Activated CD4-positive, alpha-beta memory T cell treated with anti-CD3 and anti-CD28 coated beads for 36 hours (primary cell): ENCODE data around the gene LGR6. TPM values are rescaled to one million over a fixed set of nuclear protein-coding genes. Genes with fewer than 3 reads are reported as not detected.
"Not testable (repeated sequence)": the region's sequence is repeated elsewhere in the genome, so short reads cannot be mapped to it uniquely, and the experiment has no call there.

ENCODE experiments used
- CTCF ChIA-PET: fragments of 350-600 bp; sonication (Branson Sonifier 250); formaldehyde crosslinking; loops from one replicate; lab custom pipeline; 2021; ENCODE audit warnings: antibody characterized with exemption, inconsistent platforms; lab: Charles Lee
- POLR2A ChIA-PET: fragments of 350-600 bp; sonication (Branson Sonifier 250); formaldehyde crosslinking; loops from one replicate; lab custom pipeline; 2021; ENCODE audit warnings: antibody characterized with exemption; lab: Charles Lee
- DNase-seq: peaks from one replicate; pipeline ENCODE4 v3.0.0-alpha.2; 2020
- H3K27ac Mint-ChIP-seq: one replicate; pipeline ENCODE4 v1.8.0; 2021; ENCODE audit warnings: mixed read lengths
- H3K27me3 Mint-ChIP-seq: one replicate; pipeline ENCODE4 v1.8.0; 2021; ENCODE audit warnings: mixed read lengths
- H3K36me3 Mint-ChIP-seq: one replicate; pipeline ENCODE4 v1.8.0; 2021; ENCODE audit warnings: mixed read lengths
- H3K4me1 Mint-ChIP-seq: one replicate; pipeline ENCODE4 v1.8.0; 2021; ENCODE audit warnings: low read depth, mixed read lengths
- H3K4me3 Mint-ChIP-seq: one replicate; pipeline ENCODE4 v1.8.0; 2021; ENCODE audit warnings: mild to moderate bottlenecking, mixed read lengths
- H3K9me3 Mint-ChIP-seq: one replicate; pipeline ENCODE4 v1.8.0; 2021; ENCODE audit warnings: mixed read lengths
- intact Hi-C: fragments of 100-400 bp; cut with micrococcal nuclease; formaldehyde crosslinking; loops from one replicate; pipeline ENCODE4 v1.15.1; 2023
- total RNA-seq, 2 experiments: library from RNA; stranded (reverse); gene quantifications; one replicate each; pipeline ENCODE4 v1.2.3, GENCODE V29; 2021

LGR6 gene
- total RNA-seq, 2 experiments from 2014 or later = 0.05 to 0.10 TPM

DNA sequence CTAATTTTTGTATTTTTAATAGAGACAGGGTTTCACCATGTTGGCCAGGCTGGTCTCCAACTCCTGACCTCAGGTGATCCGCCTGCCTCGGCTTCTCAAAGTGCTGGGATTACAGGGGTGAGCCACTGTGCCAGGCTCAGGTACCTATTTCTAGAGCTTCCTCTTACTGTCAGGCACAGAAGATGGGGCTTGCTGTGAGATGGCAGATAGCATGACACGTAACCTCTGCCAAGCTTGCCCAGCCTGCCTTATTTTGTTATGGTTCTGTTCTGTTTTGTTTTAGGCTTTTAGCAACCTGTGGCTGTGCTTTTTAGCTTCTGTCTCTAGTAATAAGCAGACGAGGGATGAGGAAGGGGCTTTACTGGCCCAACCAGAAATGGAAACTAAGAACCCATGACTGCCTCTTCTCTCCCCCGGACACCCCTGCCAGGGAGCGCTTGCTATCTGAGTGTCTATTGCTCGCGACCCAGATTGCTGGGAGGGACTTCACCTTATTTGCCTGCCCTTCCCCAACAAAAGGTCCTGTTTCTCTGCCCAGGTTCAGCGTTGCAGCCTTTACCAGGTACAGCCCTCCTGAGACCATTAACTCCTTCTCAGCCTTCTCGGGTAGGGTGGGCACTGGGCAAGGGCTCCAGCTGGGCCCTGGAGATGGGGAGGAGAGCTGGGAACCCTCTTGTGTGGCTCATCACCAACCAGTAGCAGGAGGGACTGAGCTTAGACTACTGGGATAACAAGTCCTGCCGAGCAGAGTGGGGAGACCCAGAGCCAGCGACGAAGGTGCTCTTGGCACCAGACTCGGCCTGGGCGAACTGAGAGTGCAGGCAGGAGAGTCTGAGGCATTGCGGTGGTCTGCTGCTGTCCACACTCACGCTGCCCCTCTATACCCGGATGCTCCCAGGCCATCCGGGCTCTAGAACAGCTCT lies 13.5 kb upstream of the LGR6 start:
- H3K4me3 Mint-ChIP-seq = no peak overlapping the region
- ChIA-PET POLR2A (interaction anchor here (0.6 to 1.6 kb wide), 2 partner anchors 25 to 41 kb away, joined by 3 read pairs; no protein-coding TSS in a partner anchor), CTCF (interaction anchor here (0.6 to 2.5 kb wide), 7 partner anchors 9 to 63 kb away, joined by 3 to 13 read pairs (median 4); partner anchors contain the start of genes LGR6 and PTPN7)
- no peak for DNase-seq
- no peaks in the 10 kb centered on the region for H3K9me3 Mint-ChIP-seq
- intact Hi-C loops = loop anchor here (10.0 kb wide), 1 partner anchor 535 kb away; the partner anchor contains the start of gene SYT2
- H3K27me3 Mint-ChIP-seq = no peaks in the 10 kb centered on the region
- no peak overlapping the region for H3K27ac Mint-ChIP-seq
- H3K36me3 Mint-ChIP-seq = no peaks in the 10 kb centered on the region
- peaks cover 8% of the 10 kb centered on the region for H3K4me1 Mint-ChIP-seq

DNA sequence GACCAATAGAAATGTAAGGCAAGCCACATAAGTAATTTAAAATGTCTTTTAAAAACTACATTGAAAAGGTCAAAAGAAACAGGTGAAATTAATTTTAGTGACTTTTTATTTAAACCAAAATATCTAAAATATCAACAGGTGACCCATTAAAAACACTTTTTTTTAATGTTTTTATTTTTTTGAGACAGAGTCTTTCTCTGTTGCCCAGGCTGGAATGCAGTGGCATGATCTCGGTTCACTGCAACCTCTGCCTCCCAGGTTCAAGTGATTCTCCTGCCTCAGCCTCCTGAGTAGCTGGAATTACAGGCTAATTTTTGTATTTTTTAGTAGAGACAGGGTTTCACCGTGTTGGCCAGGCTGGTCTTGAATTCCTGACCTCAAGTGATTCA lies 12.9 kb upstream of the LGR6 start:
- H3K9me3 Mint-ChIP-seq, H3K4me1 Mint-ChIP-seq, H3K36me3 Mint-ChIP-seq, H3K4me3 Mint-ChIP-seq, DNase-seq, H3K27me3 Mint-ChIP-seq, H3K27ac Mint-ChIP-seq: not testable (repeated sequence)
- intact Hi-C loops = loop anchor here (10.0 kb wide), 1 partner anchor 534 kb away; the partner anchor contains the start of gene SYT2
- CTCF ChIA-PET = interaction anchor here (0.7 to 2.5 kb wide), 5 partner anchors 9 to 63 kb away, joined by 3 to 13 read pairs (median 4); partner anchors contain the start of genes LGR6 and PTPN7
- POLR2A ChIA-PET = interaction anchor here (0.6 to 1.6 kb wide), 2 partner anchors 25 to 41 kb away, joined by 3 read pairs; no protein-coding TSS in a partner anchor

DNA sequence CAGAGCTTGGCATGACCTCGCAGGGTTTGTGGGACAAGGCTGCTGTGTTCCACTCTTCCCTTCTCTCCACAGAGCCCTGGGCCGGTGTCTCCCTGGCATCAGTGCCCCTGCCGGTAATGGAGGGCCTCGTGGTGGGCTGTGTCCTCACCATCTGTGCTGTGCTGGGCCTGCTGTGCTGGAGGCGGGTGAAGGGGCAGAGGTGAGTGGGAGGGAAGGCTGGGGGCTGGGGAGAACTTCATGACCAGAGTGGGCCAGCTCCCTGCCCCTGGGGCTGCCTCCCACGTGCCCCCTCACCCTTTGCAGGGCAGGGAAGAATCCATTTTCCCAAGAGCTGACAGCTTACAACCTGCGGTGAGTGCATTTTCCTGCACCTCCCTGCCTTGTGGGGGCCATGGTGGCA lies 12.0 kb upstream of the LGR6 start:
- Mint-ChIP-seq H3K4me1 (peaks cover 8% of the 10 kb centered on the region), H3K4me3 (no peak overlapping the region), H3K9me3 (no peaks in the 10 kb centered on the region), H3K27me3 (no peaks in the 10 kb centered on the region), H3K36me3 (no peaks in the 10 kb centered on the region), H3K27ac (no peak overlapping the region)
- ChIA-PET POLR2A (no interaction called here), CTCF (interaction anchor here (0.7 to 2.5 kb wide), 2 partner anchors 11 to 691 kb away, joined by 3 to 13 read pairs; partner anchors contain the start of gene LGR6)
- intact Hi-C loops = loop anchor here (10.0 kb wide), 1 partner anchor 533 kb away; the partner anchor contains the start of gene SYT2
- DNase-seq = no peak

DNA sequence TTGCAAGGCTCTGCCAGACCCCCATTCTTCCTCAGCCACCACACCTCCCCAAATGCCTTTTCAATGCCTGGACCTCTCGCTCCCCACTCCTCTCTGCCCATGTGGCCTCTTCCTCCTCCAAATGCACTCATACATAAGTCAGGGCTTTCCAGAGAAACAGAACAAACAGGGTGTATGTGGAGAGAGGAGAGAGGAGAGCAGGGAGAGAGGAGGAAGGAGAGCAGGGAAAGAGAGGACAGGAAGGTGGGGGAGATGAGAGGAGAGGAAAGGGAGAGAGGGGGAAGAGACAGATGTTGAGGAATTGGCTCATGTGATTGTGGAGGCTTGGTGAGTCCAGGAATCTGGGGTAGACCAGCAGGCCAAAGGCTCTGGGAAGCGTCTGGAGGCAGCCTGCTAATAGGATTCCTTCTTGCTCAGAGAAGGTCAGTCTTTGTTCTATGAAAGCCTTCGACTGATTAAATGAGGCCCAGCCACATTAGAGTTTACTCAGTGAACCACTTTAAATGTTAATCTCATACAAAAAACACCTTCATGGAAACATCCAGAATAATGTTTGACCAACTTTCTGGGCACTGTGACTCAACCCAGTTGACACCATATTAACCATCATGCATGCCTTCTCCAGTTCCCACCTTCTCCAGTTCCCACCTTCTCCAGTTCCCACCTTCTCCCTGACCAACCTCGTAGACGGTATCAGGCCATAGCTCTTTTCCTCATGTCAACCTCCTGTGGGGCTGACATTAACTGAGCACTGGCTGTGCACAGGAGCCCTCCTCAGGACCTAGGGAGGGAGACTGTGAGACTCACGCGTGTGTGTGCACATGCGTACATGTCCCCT lies 11.3 kb upstream of the LGR6 start:
- no peaks in the 10 kb centered on the region for H3K9me3 Mint-ChIP-seq
- H3K27me3 Mint-ChIP-seq = no peaks in the 10 kb centered on the region
- no peak overlapping the region for H3K27ac Mint-ChIP-seq
- peaks cover 8% of the 10 kb centered on the region for H3K4me1 Mint-ChIP-seq
- no peak for DNase-seq
- CTCF ChIA-PET = interaction anchor here (1.3 to 2.5 kb wide), 2 partner anchors 11 to 20 kb away, joined by 5 to 13 read pairs; partner anchors contain the start of gene LGR6
- POLR2A ChIA-PET = interaction anchor here (0.8 kb wide), 1 partner anchor 15 kb away, joined by 3 read pairs; no protein-coding TSS in a partner anchor
- no peak overlapping the region for H3K4me3 Mint-ChIP-seq
- H3K36me3 Mint-ChIP-seq = no peaks in the 10 kb centered on the region
- intact Hi-C loops = loop anchor here (10.0 kb wide), 1 partner anchor 533 kb away; the partner anchor contains the start of gene SYT2

DNA sequence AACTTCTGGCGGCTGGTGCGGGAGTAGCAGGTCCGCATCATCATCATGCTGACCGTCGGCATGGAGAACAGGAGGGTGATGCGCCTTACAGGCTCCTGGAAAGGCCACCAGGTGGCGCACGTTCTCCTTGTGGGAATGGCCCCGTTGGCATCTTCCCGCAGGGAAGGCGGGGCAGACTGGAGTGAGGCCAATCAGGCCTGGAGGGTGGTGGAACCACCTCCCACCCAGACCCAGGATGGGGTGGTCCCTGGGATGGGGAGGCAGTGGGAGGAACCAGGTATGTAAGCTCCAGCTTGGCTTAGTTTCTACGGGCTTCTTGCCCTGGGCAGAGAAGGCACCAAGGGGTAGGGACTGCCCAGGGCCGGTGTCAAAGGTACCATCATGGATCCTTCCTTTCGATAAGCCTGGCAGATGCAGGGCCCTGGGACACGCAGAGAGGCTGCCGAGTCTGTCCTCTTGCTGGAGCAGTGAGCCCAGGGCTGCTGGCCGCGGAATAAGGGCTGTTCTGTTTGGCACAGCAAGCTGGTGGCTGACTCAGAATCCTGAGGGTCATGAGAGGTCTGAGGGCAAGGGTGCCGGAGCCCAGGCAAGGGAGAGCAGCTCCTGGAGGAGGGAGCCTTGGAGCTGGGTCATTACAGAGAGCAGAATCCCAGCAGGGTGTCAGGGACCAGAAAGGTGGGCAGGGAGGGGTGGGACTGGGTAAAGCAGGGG lies 8.7 kb upstream of the LGR6 start:
- Mint-ChIP-seq H3K27me3 (no peaks in the 10 kb centered on the region), H3K9me3 (no peaks in the 10 kb centered on the region), H3K27ac (no peak overlapping the region), H3K4me3 (no peak overlapping the region), H3K4me1 (peaks cover 8% of the 10 kb centered on the region), H3K36me3 (no peaks in the 10 kb centered on the region)
- ChIA-PET CTCF (interaction anchor here (0.6 to 7.1 kb wide), 12 partner anchors 9 to 538 kb away, joined by 3 to 50 read pairs (median 6); partner anchors contain the start of genes LGR6 and PTPN7), POLR2A (no interaction called here)
- intact Hi-C loops = loop anchor here (10.0 kb wide), 1 partner anchor 530 kb away; the partner anchor contains the start of gene SYT2
- peak; percentile 84 for DNase-seq

DNA sequence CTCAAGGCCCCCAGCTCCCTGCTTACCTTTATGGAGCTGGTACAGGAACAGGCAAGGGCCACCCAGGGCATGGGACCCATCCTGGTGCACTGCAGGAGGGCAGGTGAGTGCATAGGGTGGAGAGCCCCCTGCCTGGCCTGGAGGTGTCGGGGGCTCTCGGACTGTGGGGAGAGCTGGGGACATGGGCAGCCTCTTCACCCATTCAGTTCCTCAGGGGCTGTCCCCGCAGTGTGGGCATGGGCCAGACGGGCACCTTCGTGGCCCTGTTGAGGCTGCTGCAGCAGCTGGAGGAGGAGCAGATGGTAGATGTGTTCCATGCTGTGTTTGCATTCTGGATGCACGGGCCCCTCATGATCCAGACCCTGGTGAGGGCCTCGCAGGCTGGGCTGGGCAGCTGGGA lies 7.3 kb upstream of the LGR6 start:
- H3K27me3 Mint-ChIP-seq = no peaks in the 10 kb centered on the region
- H3K9me3 Mint-ChIP-seq = no peaks in the 10 kb centered on the region
- intact Hi-C loops = loop anchor here (10.0 kb wide), 1 partner anchor 528 kb away; the partner anchor contains the start of gene SYT2
- peaks cover 8% of the 10 kb centered on the region for H3K4me1 Mint-ChIP-seq
- H3K4me3 Mint-ChIP-seq = no peak overlapping the region
- ChIA-PET CTCF (interaction anchor here (0.8 to 7.1 kb wide), 6 partner anchors 13 to 175 kb away, joined by 3 to 50 read pairs (median 5); partner anchors contain the start of gene PTPN7), POLR2A (interaction anchor here (1.0 kb wide), 1 partner anchor 22 kb away, joined by 4 read pairs; no protein-coding TSS in a partner anchor)
- H3K27ac Mint-ChIP-seq = no peak overlapping the region
- no peak for DNase-seq
- no peaks in the 10 kb centered on the region for H3K36me3 Mint-ChIP-seq

DNA sequence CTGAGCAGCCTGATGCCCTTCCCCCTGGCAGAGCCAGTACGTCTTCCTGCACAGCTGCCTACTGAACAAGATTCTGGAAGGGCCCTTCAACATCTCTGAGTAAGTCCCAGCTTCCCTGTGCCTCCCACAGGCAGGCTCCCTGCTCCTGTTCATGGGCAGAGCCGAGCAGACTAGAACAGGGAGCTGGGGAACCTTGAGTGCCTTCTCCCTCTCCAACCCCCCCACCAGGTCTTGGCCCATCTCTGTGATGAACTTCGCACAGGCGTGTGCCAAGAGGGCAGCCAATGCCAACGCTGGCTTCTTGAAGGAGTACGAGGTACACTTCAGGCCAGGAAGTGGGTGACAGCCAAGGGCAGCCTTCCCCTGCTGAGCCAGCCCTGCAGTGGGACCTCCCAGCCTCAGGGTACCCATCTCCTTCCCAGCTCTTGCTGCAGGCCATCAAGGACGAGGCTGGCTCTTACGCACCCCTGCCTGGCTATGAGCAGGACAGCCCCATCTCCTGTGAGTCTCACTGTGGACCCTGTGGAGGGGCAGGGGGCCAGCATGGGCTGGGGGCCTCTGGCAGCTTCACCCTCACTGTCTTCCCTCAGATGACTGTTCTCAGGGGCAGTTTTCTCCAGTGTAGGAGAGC lies 6.4 kb upstream of the LGR6 start:
- H3K27ac Mint-ChIP-seq = no peak overlapping the region
- H3K27me3 Mint-ChIP-seq = peaks cover under 1% of the 10 kb centered on the region
- H3K4me1 Mint-ChIP-seq = peaks cover 8% of the 10 kb centered on the region
- no peak overlapping the region for H3K4me3 Mint-ChIP-seq
- ChIA-PET CTCF (interaction anchor here (0.6 to 7.1 kb wide), 5 partner anchors 14 to 176 kb away, joined by 3 to 50 read pairs (median 5); partner anchors contain the start of gene PTPN7), POLR2A (interaction anchor here (1.0 kb wide), 1 partner anchor 22 kb away, joined by 4 read pairs; no protein-coding TSS in a partner anchor)
- DNase-seq = no peak
- H3K36me3 Mint-ChIP-seq = no peaks in the 10 kb centered on the region
- H3K9me3 Mint-ChIP-seq = no peaks in the 10 kb centered on the region
- intact Hi-C loops = loop anchor here (10.0 kb wide), 1 partner anchor 528 kb away; the partner anchor contains the start of gene SYT2

DNA sequence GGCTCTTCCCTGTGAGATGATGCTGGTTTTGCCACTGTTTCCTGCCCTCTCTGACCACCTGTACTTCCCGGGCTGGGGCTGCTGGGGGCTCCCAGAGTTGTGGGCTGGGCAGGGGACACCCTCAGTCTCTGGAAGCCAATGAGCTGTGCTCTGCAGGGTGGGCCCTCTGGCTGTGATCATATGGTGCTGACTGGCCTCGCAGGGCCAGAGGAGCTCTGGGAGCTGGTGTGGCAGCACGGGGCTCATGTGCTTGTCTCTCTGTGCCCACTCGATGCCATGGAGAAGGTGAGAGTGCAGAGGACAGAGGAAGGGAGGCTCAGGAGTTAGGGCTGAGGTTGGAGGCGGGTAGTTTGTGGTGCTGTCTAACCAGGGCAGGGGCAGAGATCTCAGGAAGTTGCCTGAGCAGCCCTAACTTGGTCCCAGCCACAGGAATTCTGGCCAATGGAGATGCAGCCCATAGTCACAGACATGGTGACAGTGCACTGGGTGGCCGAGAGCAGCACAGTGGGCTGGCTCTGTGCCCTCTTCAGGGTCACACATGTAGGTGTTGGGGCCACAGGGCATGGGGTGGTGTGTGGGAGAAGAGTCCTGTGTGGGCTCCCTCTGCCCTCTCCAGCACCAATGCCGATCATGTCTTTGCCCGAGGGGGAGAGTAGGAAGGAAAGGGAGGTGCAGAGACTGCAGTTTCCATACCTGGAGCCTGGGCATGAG lies 5.7 kb upstream of the LGR6 start:
- CTCF ChIA-PET = interaction anchor here (0.6 to 7.1 kb wide), 7 partner anchors 14 to 532 kb away, joined by 3 to 50 read pairs (median 4); partner anchors contain the start of gene PTPN7
- intact Hi-C loops = loop anchor here (10.0 kb wide), 1 partner anchor 527 kb away; the partner anchor contains the start of gene SYT2
- H3K27ac Mint-ChIP-seq = no peak overlapping the region
- H3K4me3 Mint-ChIP-seq = no peak overlapping the region
- DNase-seq = no peak
- peaks cover 8% of the 10 kb centered on the region for H3K4me1 Mint-ChIP-seq
- H3K9me3 Mint-ChIP-seq = no peaks in the 10 kb centered on the region
- peaks cover 5% of the 10 kb centered on the region for H3K27me3 Mint-ChIP-seq
- no peaks in the 10 kb centered on the region for H3K36me3 Mint-ChIP-seq
- POLR2A ChIA-PET = no interaction called here

DNA sequence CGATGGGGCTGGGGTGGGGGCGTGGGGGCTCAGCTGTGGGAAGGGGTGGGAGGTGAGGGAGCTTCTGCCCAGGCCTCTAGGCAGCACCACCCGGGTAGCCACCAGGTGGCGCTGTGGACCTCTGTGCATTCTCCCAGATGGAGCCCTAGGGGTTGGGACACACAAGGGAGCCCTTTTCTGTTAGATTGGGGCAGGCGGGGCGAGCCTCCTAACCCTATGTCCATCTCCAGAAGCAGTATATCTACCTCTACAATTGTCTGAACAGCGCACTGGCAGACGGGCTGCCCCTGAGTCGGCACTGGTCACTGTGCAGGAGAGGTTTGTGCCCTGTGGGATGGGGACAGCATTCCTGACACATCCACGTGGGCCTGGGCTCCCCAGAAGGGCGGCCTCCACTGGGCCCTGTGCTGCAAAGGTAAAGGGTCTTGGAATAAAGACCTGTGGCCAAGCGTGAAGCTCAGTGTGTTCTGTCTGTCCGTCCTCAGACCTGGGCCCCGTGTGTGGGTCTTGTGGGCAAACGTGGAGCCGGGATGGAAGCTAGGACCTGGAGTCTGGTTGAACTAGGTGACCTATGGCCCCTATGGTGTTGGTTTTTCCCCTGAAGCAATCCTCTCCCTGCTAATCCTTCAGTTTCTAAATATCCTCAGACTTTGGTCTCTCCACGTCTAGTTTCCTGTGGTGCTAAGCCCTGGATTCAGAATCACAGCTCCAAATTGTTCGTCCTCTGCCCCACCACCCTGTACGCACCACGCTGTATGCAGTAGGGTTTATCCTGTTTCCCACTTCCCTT lies 4.4 kb upstream of the LGR6 start:
- DNase-seq = peak; percentile 83
- peaks cover 9% of the 10 kb centered on the region for H3K4me1 Mint-ChIP-seq
- ChIA-PET CTCF (interaction anchor here (0.6 to 7.1 kb wide), 27 partner anchors 9 to 530 kb away, joined by 3 to 50 read pairs (median 4); partner anchors contain the start of genes PPP1R12B, PTPN7 and UBE2T), POLR2A (no interaction called here)
- H3K36me3 Mint-ChIP-seq = no peaks in the 10 kb centered on the region
- no peak overlapping the region for H3K4me3 Mint-ChIP-seq
- no peaks in the 10 kb centered on the region for H3K9me3 Mint-ChIP-seq
- H3K27me3 Mint-ChIP-seq = peaks cover 10% of the 10 kb centered on the region
- H3K27ac Mint-ChIP-seq = no peak overlapping the region
- intact Hi-C loops = loop anchor here (10.0 kb wide), 1 partner anchor 526 kb away; the partner anchor contains the start of gene SYT2
